GM10248 (cell line): ENCODE measurements around the gene IRF8.
"Not testable (repeated sequence)": the region's sequence is repeated elsewhere in the genome, so short reads cannot be mapped to it uniquely, and the experiment has no call there.

Experiments
- CTCF ChIA-PET: fragments of 300-600 bp; sonication (Branson Sonifier 250); formaldehyde crosslinking; extraction: SDS; loops from one replicate; lab custom pipeline; 2021; ENCODE audit warnings: antibody characterized with exemption; lab: Yijun Ruan, JAX
- POLR2A ChIA-PET: fragments of 350-650 bp; sonication (Branson Sonifier 250); formaldehyde crosslinking; extraction: SDS; loops from one replicate; lab custom pipeline; 2020; ENCODE audit warnings: antibody characterized with exemption; lab: Yijun Ruan, JAX
- DNase-seq: peaks from one replicate; pipeline ENCODE4 v3.0.0; 2012; ENCODE audit errors: extremely low spot score
- CTCF ChIP-seq: IDR thresholded peaks from 2 replicates; pipeline ENCODE4 v1.5.1; 2012; ENCODE audit warnings: mild to moderate bottlenecking, low read depth; ENCODE audit errors: extremely low read depth, missing control alignments, control extremely low read depth

IRF8 gene

GRCh38 chr16:85873153-85873552 is 25.8 kb upstream of the IRF8 start:
- CTCF ChIA-PET: no interaction called here
- POLR2A ChIA-PET: no interaction called here

GRCh38 chr16:85874031-85874430 is 24.9 kb upstream of the IRF8 start:
- DNase-seq, CTCF ChIA-PET, POLR2A ChIA-PET: not testable (repeated sequence)

More at GRCh38 chr16:85873153-85873552, 25.8 kb upstream of the IRF8 start:
- no peak for DNase-seq
- TF ChIP-seq CTCF: no peak

- POLR2A ChIA-PET: no interaction called here
- TF ChIP-seq CTCF: no peak
- CTCF ChIA-PET: no interaction called here
- DNase-seq: no peak
These were observed 20.6 kb upstream of the IRF8 start for GRCh38 chr16:85878407-85878806.

- no peak for DNase-seq
- CTCF ChIA-PET: no interaction called here
These were observed 20.1 kb upstream of the IRF8 start for GRCh38 chr16:85878875-85879274.

GRCh38 chr16:85879549-85879948 is 19.4 kb upstream of the IRF8 start:
- no peak for TF ChIP-seq CTCF
- ChIA-PET POLR2A (no interaction called here), CTCF (interaction anchor here (1.0 to 2.0 kb wide), 2 partner anchors 58 to 60 kb away, joined by 3 to 4 read pairs; no protein-coding TSS in a partner anchor)
- no peak for DNase-seq

More at GRCh38 chr16:85878875-85879274, 20.1 kb upstream of the IRF8 start:
- POLR2A ChIA-PET: no interaction called here
- no peak for TF ChIP-seq CTCF

GRCh38 chr16:85879975-85880831 is 18.8 kb upstream of the IRF8 start:
- no peak for TF ChIP-seq CTCF
- ChIA-PET CTCF (interaction anchor here (0.7 to 2.0 kb wide), 3 partner anchors 23 to 61 kb away, joined by 3 to 4 read pairs (median 3); no protein-coding TSS in a partner anchor), POLR2A (no interaction called here)
- DNase-seq: peak; percentile 65

GRCh38 chr16:85880861-85881260 is 18.1 kb upstream of the IRF8 start:
- no peak for TF ChIP-seq CTCF
- CTCF ChIA-PET: interaction anchor here (2.0 to 2.5 kb wide), 2 partner anchors 60 to 61 kb away, joined by 4 to 8 read pairs; no protein-coding TSS in a partner anchor
- no peak for DNase-seq
- POLR2A ChIA-PET: no interaction called here
